GM12891 (cell line): ENCODE data around the gene XRRA1.

Experiments used
- PAX5 ChIP-seq: IDR thresholded peaks from 2 replicates; pipeline ENCODE4 v1.6.1; 2011; ENCODE audit warnings: low read length, moderate library complexity, mild to moderate bottlenecking; ENCODE audit not compliant: insufficient read depth, severe bottlenecking
- POLR2A ChIP-seq: IDR thresholded peaks from 2 replicates; pipeline ENCODE4 v1.6.1; 2011; ENCODE audit warnings: low read depth, low read length, control low read depth
- POLR2AphosphoS5 ChIP-seq: IDR thresholded peaks from 2 replicates; pipeline ENCODE4 v1.6.1; 2011; ENCODE audit warnings: low read depth, low read length, control low read depth
- POU2F2 ChIP-seq: IDR thresholded peaks from 2 replicates; pipeline ENCODE4 v1.6.1; 2011; ENCODE audit warnings: low read depth, mild to moderate bottlenecking, control low read depth, low read length, moderate library complexity
- SPI1 ChIP-seq: IDR thresholded peaks from 2 replicates; pipeline ENCODE4 v1.6.1; 2011; ENCODE audit warnings: low read depth, low read length, control low read depth
- TAF1 ChIP-seq: IDR thresholded peaks from 2 replicates; pipeline ENCODE4 v1.6.1; 2011; ENCODE audit warnings: low read depth, low read length, control low read depth

GRCh38 chr11:74815966-74816365 is 132.9 kb downstream of the XRRA1 start:
- TF ChIP-seq POLR2AphosphoS5 (no peak), POLR2A (no peak), TAF1 (no peak), SPI1 (no peak), POU2F2 (no peak), PAX5 (no peak)
